ENCODE measurements around the gene TMEM266. TPM values are rescaled to one million over a fixed set of nuclear protein-coding genes. Genes with fewer than 3 reads are reported as not detected.
"Not testable (repeated sequence)": the region's sequence is repeated elsewhere in the genome, so short reads cannot be mapped to it uniquely, and the experiment has no call there.

The TMEM266 gene, protein sequence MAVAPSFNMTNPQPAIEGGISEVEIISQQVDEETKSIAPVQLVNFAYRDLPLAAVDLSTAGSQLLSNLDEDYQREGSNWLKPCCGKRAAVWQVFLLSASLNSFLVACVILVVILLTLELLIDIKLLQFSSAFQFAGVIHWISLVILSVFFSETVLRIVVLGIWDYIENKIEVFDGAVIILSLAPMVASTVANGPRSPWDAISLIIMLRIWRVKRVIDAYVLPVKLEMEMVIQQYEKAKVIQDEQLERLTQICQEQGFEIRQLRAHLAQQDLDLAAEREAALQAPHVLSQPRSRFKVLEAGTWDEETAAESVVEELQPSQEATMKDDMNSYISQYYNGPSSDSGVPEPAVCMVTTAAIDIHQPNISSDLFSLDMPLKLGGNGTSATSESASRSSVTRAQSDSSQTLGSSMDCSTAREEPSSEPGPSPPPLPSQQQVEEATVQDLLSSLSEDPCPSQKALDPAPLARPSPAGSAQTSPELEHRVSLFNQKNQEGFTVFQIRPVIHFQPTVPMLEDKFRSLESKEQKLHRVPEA
- total RNA-seq, result 0.13 TPM
- under 1 TPM; 0.24 to 0.95 (median 0.48) TPM for polyA plus RNA-seq (ENCODE audit: insufficient read depth in 1 of 8, insufficient read length in 8 of 8, low replicate concordance in 1 of 8)
- long read RNA-seq, donor 1, result 0 reads
- long read RNA-seq, donor 2, result 0 reads
- long read RNA-seq, donor 3, result 0 reads
- long read RNA-seq, donor 4, partial matches to known transcripts, result 0 of 54 reads
- long read RNA-seq, donor 4, other reads (novel, unspliced or antisense), result 54 of 54 reads
- long read RNA-seq, donor 5, partial matches to known transcripts, result 149 of 240 reads
- long read RNA-seq, donor 5, other reads (novel, unspliced or antisense), result 91 of 240 reads
- long read RNA-seq, donor 6, result 0 reads
- long read RNA-seq, donor 7, result 0 reads
- long read RNA-seq, donor 8, result 0 reads
- long read RNA-seq, donor 9, partial matches to known transcripts, result 77 of 113 reads
- long read RNA-seq, donor 9, other reads (novel, unspliced or antisense), result 36 of 113 reads
- long read RNA-seq, donor 10, partial matches to known transcripts, result 132 of 189 reads
- long read RNA-seq, donor 10, other reads (novel, unspliced or antisense), result 57 of 189 reads
- long read RNA-seq, donor 11, result 0 reads

DNA sequence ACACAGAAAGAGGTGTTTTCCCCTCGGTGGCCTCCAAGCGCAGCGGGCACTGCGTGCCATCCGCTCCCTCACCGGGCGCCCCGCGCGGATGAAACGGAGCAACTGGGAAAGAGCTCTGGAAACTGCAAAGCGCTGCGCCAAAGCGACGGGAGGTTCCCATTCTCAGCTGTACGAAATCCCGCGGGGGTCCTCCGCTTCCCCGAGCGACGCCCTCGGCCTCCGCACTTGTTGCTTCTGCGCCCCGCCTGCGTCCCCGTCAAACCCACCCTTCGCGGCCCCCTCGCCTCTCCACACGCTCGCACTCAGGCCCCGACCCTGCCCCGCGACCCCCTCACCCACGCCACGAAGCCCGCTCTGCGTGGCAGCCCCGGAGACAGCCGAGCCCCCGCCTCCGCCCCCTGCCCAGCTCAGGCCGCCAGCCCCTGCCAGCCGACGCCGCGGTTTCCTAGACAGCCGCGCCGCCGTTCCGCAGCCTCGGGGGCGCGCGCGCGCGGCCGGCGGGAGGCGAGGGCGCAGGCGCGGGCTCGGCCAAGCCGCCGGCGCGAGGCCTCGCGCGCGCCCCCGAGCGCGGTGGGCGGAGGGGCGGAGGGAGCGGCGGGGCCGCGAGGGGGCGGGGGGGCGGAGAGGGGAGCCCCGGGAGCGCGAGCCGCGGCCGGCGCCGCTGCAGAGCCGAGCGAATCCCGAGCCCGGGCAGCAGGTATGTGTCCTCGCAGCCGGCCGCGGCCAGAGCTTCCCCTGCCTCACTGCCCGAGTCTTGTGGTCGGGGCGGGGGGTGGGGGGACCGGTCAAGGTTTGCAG lies at the start of gene TMEM266:
TMEM266 (plus strand) TSS at position 666 of the 798 bp plus-strand sequence. CDS start 74,279 bp downstream, outside the sequence.
- WGBS (ENCODE audit: insufficient coverage), result under 1% methylated on average over 75 of the region's 107 CpGs
- no peaks in the 10 kb centered on the region for H3K9me3 ChIP-seq (replicated peaks; ENCODE audit: control insufficient read depth, low read depth, low read length)
- H3K4me3 ChIP-seq (ENCODE audit: low read length), result peak within 1 kb of the TSS; percentile 55
- H3K36me3 ChIP-seq (ENCODE audit: control insufficient read depth, insufficient read depth, low read length), result no peaks in the 10 kb centered on the region
- no peak within 1 kb of the TSS for H3K27ac ChIP-seq (ENCODE audit: low read length)
- H3K27me3 ChIP-seq (ENCODE audit: control insufficient read depth, insufficient read depth, low read length), result peaks cover 43% of the 10 kb centered on the region
- H3K4me1 ChIP-seq (ENCODE audit: control insufficient read depth, insufficient read depth, low read length), result peaks cover 13% of the 10 kb centered on the region
- peak; percentile 74 for DNase-seq

DNA sequence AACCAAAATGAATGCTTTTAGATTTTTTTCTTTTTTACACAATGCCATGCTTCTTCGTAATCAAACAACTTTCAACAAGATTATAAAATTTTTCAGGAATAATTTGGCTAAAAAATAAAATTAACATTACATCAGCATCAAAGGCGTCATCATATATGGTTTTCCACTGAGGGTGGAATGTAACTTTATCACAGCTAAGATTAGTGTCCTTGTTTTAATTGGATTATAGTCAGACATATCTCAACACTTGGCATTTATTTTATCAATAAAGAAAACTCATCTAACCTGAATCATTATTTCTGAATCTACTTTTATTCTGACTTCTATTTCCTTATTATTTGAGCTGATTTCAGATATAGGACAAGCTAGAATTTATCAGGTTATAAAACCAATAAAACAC lies 49.2 kb upstream of the TMEM266 start:
- H3K27me3 ChIP-seq (ENCODE audit: control insufficient read depth, insufficient read depth, low read length), result peaks cover 2% of the 10 kb centered on the region
- no CpG with 5 or more reads among the region's 2 CpGs for WGBS (ENCODE audit: insufficient coverage)

DNA sequence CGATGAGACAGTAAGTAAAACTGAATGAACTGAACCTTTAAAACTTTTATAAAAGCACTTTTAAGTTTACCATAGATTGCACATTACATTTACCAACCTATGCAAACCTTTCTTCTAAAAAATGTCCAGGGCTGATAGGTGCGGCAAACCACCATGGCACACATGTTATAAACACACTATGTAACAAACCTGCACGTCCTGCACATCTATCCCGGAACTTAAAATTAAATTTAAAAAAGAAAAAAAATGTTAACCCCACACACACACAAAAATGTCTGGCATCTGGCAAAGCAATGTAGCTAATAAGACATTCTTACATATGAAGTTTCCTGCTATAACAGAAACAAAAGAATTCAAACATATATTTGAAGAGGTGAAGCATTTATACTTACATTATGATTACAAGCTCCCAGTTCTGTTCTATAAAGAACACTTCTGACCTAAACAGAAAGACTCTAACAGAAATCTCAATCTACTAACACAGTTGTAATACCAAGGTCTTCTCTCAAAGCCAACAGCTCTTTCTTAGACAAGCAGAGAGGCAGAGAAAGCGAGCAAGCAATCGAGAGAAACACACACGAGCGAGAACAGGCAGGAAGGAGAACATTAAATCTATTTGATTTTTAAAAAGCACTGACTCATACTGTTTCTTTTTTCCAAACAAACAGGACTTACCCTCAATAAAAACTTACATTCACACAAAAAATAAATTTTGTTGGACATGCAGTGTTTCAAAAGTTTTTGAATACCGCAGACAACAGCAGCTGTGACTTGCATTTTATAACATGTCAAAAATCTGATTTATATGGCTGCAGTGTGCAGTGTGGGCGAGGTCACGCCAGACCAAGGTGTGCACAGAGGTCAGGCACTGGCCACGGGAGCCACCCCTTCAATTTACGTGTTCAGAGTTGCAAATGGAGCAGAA lies 47.9 kb upstream of the TMEM266 start, which contains the start of gene NRG4:
NRG4 (minus strand) TSS at position 798 of the 925 bp plus-strand sequence. CDS start 1,194 bp downstream, outside the sequence.
- H3K36me3 ChIP-seq (ENCODE audit: control insufficient read depth, insufficient read depth, low read length), result no peaks in the 10 kb centered on the region
- H3K4me3 ChIP-seq (ENCODE audit: low read length), result no peak within 1 kb of the TSS
- no peak within 1 kb of the TSS for H3K27ac ChIP-seq (ENCODE audit: low read length)
- peak; percentile 1 for DNase-seq
- no peaks in the 10 kb centered on the region for H3K4me1 ChIP-seq (ENCODE audit: control insufficient read depth, insufficient read depth, low read length)
- H3K27me3 ChIP-seq (ENCODE audit: control insufficient read depth, insufficient read depth, low read length), result peaks cover 2% of the 10 kb centered on the region
- WGBS (ENCODE audit: insufficient coverage), result 60% methylated on average over 1 of the region's 13 CpGs
- H3K9me3 ChIP-seq (replicated peaks; ENCODE audit: control insufficient read depth, low read depth, low read length), result no peaks in the 10 kb centered on the region

More for the DNA sequence above, 49.2 kb upstream of the TMEM266 start:
- no peak overlapping the region for H3K4me3 ChIP-seq (ENCODE audit: low read length)
- no peaks in the 10 kb centered on the region for H3K36me3 ChIP-seq (ENCODE audit: control insufficient read depth, insufficient read depth, low read length)
- no peaks in the 10 kb centered on the region for H3K9me3 ChIP-seq (replicated peaks; ENCODE audit: control insufficient read depth, low read depth, low read length)
- H3K4me1 ChIP-seq (ENCODE audit: control insufficient read depth, insufficient read depth, low read length), result no peaks in the 10 kb centered on the region
- no peak overlapping the region for H3K27ac ChIP-seq (ENCODE audit: low read length)
- DNase-seq, result no peak

DNA sequence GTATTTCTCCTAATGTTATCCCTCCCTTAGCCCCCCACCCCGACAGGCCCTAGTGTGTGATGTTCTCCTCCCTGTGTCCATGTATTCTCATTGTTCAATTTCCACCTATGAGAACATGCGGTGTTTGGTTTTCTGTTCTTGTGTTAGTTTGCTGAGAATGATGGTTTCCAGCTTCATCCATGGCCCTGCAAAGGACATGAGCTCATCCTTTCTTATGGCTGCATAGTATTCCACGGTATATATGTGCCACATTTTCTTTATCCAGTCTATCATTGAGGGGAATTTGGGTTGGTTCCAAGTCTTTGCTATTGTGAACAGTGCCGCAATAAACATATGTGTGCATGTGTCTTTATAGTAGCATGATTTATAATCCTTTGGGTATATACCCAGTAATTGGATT lies 46.3 kb upstream of the TMEM266 start:
- DNase-seq; H3K27me3 ChIP-seq (ENCODE audit: control insufficient read depth, insufficient read depth, low read length); H3K27ac ChIP-seq (ENCODE audit: low read length); H3K4me3 ChIP-seq (ENCODE audit: low read length); H3K9me3 ChIP-seq (replicated peaks; ENCODE audit: control insufficient read depth, low read depth, low read length); H3K36me3 ChIP-seq (ENCODE audit: control insufficient read depth, insufficient read depth, low read length); H3K4me1 ChIP-seq (ENCODE audit: control insufficient read depth, insufficient read depth, low read length): not testable (repeated sequence)
- WGBS (ENCODE audit: insufficient coverage), result no CpG with 5 or more reads among the region's 4 CpGs

DNA sequence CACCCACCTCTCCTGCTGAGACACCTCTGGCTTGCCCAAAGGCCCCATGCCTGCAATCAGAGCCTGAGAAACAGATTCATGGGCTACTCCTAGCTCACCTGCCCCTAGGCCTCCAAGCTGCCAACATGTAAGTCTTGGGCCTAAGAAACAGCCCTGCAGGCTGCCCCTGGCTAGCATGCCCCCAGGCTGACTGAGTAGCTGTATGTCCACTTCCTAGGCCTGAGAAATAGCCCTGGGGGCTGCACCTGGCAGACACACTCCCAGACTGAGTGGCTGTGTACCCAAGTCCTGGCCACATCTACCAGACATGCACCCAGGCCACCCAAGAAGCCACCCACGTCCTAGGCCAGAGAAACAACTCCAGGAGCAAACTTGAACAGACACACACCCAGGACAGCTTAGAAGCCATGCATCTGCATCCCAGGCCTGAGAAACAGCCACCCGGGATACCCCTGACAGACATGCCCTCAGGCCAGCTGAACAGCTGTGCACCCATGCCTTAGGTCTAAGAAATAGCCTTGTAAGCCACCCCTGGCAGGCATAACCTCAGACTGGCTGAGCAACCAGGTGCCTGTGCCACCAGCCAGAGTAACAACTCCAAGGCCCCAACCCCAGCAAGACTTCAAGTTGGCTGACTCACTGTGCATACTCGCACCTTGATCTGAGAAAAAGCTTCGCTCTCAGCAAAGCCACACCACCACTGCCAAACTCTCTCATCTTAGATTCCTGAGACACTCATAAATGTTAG lies 35.6 kb upstream of the TMEM266 start:
- H3K27ac ChIP-seq (ENCODE audit: low read length), result no peak overlapping the region
- WGBS (ENCODE audit: insufficient coverage), result 70% methylated on average over 2 of the region's 4 CpGs
- H3K4me3 ChIP-seq (ENCODE audit: low read length), result no peak overlapping the region
- no peaks in the 10 kb centered on the region for H3K36me3 ChIP-seq (ENCODE audit: control insufficient read depth, insufficient read depth, low read length)
- no peak for DNase-seq
- no peaks in the 10 kb centered on the region for H3K27me3 ChIP-seq (ENCODE audit: control insufficient read depth, insufficient read depth, low read length)
- no peaks in the 10 kb centered on the region for H3K4me1 ChIP-seq (ENCODE audit: control insufficient read depth, insufficient read depth, low read length)
- H3K9me3 ChIP-seq (replicated peaks; ENCODE audit: control insufficient read depth, low read depth, low read length), result peaks cover 6% of the 10 kb centered on the region

DNA sequence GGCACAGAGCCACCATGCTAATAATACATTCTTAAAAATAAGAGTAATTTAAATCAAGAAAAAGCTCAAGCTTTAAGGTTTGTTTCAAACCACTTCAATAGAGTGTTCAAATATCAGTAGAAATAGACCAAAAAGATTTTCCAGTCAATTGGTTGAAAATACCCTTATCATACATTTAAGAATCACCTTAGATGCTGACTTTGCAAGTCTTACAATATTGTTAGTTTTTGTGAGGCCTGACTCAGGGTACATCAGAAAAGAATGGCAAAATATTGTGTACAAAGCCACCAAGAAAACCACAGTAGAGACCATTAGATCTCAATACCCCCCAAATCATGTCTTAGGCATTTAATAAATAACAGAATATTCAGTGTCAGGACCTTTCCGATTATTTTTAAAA lies 27.7 kb upstream of the TMEM266 start:
- no peaks in the 10 kb centered on the region for H3K9me3 ChIP-seq (replicated peaks; ENCODE audit: control insufficient read depth, low read depth, low read length)
- H3K36me3 ChIP-seq (ENCODE audit: control insufficient read depth, insufficient read depth, low read length), result no peaks in the 10 kb centered on the region
- no peak overlapping the region for H3K27ac ChIP-seq (ENCODE audit: low read length)
- no peaks in the 10 kb centered on the region for H3K27me3 ChIP-seq (ENCODE audit: control insufficient read depth, insufficient read depth, low read length)
- no CpG with 5 or more reads among the region's 1 CpG for WGBS (ENCODE audit: insufficient coverage)
- no peak for DNase-seq
- no peaks in the 10 kb centered on the region for H3K4me1 ChIP-seq (ENCODE audit: control insufficient read depth, insufficient read depth, low read length)
- no peak overlapping the region for H3K4me3 ChIP-seq (ENCODE audit: low read length)

DNA sequence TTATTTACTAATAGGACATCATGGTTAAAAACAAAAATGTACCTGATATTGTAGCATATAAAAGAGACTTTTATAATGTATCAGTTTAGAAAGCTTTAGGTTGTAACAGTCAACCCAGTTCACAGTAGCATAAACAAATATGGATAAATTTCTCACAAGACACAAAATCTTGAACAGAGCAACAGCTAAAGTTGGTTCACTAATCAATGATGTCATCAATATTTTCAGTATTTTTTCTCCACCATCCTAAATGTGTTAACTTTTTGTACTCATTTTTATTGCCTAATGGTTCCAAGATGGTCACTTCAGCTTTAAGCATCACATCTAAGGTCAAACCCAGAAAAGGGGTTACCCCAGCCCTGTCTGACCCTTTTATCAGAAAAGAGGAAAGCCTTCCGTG lies 26.3 kb upstream of the TMEM266 start:
- DNase-seq, result no peak
- H3K36me3 ChIP-seq (ENCODE audit: control insufficient read depth, insufficient read depth, low read length), result no peaks in the 10 kb centered on the region
- H3K4me1 ChIP-seq (ENCODE audit: control insufficient read depth, insufficient read depth, low read length), result no peaks in the 10 kb centered on the region
- no CpG with 5 or more reads among the region's 1 CpG for WGBS (ENCODE audit: insufficient coverage)
- H3K4me3 ChIP-seq (ENCODE audit: low read length), result no peak overlapping the region
- no peak overlapping the region for H3K27ac ChIP-seq (ENCODE audit: low read length)
- no peaks in the 10 kb centered on the region for H3K27me3 ChIP-seq (ENCODE audit: control insufficient read depth, insufficient read depth, low read length)
- no peaks in the 10 kb centered on the region for H3K9me3 ChIP-seq (replicated peaks; ENCODE audit: control insufficient read depth, low read depth, low read length)

DNA sequence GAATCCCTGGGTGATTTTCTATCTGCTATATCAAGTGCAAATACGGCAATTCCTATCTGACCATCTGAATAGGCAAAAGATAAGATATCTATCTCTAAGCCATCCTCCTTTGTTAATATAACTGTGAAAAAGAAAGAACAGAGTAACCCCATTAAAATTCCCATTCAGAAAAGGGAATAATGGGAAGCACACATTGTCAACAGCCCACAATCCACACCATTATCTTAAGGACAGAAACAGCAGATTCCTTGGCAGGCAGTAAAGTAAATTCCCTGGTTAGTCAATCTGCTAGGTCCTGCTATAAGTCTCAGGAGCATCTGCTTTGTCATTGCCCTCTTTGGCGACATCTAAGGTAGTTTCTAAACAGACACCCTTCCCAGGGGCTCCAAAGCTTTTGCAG lies 25.7 kb upstream of the TMEM266 start:
- H3K27ac ChIP-seq (ENCODE audit: low read length), result no peak overlapping the region
- H3K27me3 ChIP-seq (ENCODE audit: control insufficient read depth, insufficient read depth, low read length), result no peaks in the 10 kb centered on the region
- no peaks in the 10 kb centered on the region for H3K4me1 ChIP-seq (ENCODE audit: control insufficient read depth, insufficient read depth, low read length)
- H3K36me3 ChIP-seq (ENCODE audit: control insufficient read depth, insufficient read depth, low read length), result no peaks in the 10 kb centered on the region
- H3K9me3 ChIP-seq (replicated peaks; ENCODE audit: control insufficient read depth, low read depth, low read length), result peaks cover 2% of the 10 kb centered on the region
- no peak overlapping the region for H3K4me3 ChIP-seq (ENCODE audit: low read length)
- no peak for DNase-seq
- WGBS (ENCODE audit: insufficient coverage), result no CpG with 5 or more reads among the region's 2 CpGs
